ENCODE results near the gene ITSN2. TPM values are rescaled to one million over a fixed set of nuclear protein-coding genes. Genes with fewer than 3 reads are reported as not detected.
A peak's percentile ranks its signal among the peaks of the same experiment; 100 is the strongest.

ITSN2 gene
- total and polyA plus RNA-seq, 4 donors = 34.3 to 77.2 (median 54.5) TPM

- WGBS, 2 donors = 92 to 93% methylated on average over 9 of the region's 9 CpGs
- Histone ChIP-seq H3K27me3 (ENCODE audit: control insufficient read depth in 3 of 3, insufficient read depth in 3 of 3, low read length in 2 of 3) (no peaks in the 10 kb centered on the region), H3K9ac (ENCODE audit: insufficient read depth in 1 of 2, low read length in 2 of 2) (no peak overlapping the region), H3K36me3 (ENCODE audit: control insufficient read depth in 4 of 4, insufficient read depth in 4 of 4, low read length in 4 of 4) (no peaks in the 10 kb centered on the region), H3K4me3 (no peak overlapping the region), H3K27ac (ENCODE audit: low read depth in 1 of 2, low read length in 1 of 2) (no peak overlapping the region), H3K9me3 (ENCODE audit: control insufficient read depth in 4 of 4, insufficient read depth in 3 of 4, low read length in 3 of 4) (peaks cover 0 to 2% (median 0%) of the 10 kb centered on the region in 4 donors), H3K4me1 (ENCODE audit: control insufficient read depth in 5 of 5, insufficient read depth in 5 of 5, low read length in 5 of 5) (no peaks in the 10 kb centered on the region)
- TF ChIP-seq CTCF (IDR thresholded peaks at IDR 0.05; ENCODE audit: control extremely low read depth, extremely low read depth) = no peak
- no peak for DNase-seq
- no peak for ATAC-seq (ENCODE audit: insufficient read depth, low FRiP score)
These were observed 169.8 kb downstream of the ITSN2 start for GRCh38 chr2:24190503-24190902.

GRCh38 chr2:24189551-24189950, 170.8 kb downstream of the ITSN2 start:
- ATAC-seq (ENCODE audit: insufficient read depth, low FRiP score) = no peak
- Histone ChIP-seq H3K9me3 (ENCODE audit: control insufficient read depth in 4 of 4, insufficient read depth in 3 of 4, low read length in 3 of 4) (peaks cover 0 to 2% (median 0%) of the 10 kb centered on the region in 4 donors), H3K4me3 (no peak overlapping the region), H3K9ac (ENCODE audit: insufficient read depth in 1 of 2, low read length in 2 of 2) (no peak overlapping the region), H3K27ac (ENCODE audit: low read depth in 1 of 2, low read length in 1 of 2) (no peak overlapping the region), H3K27me3 (ENCODE audit: control insufficient read depth in 3 of 3, insufficient read depth in 3 of 3, low read length in 2 of 3) (no peaks in the 10 kb centered on the region), H3K36me3 (ENCODE audit: control insufficient read depth in 4 of 4, insufficient read depth in 4 of 4, low read length in 4 of 4) (no peaks in the 10 kb centered on the region), H3K4me1 (ENCODE audit: control insufficient read depth in 5 of 5, insufficient read depth in 5 of 5, low read length in 5 of 5) (no peaks in the 10 kb centered on the region)
- no peak for TF ChIP-seq CTCF (IDR thresholded peaks at IDR 0.05; ENCODE audit: control extremely low read depth, extremely low read depth)
- WGBS, 2 donors = 88 to 93% methylated on average over 10 of the region's 10 CpGs
- no peak for DNase-seq

GRCh38 chr2:24183366-24184069, 176.8 kb downstream of the ITSN2 start:
- no peak overlapping the region for H3K27ac ChIP-seq (ENCODE audit: low read depth in 1 of 2, low read length in 1 of 2)
- peak; percentile 39 to 74 (median 44) for DNase-seq
- H3K36me3 ChIP-seq (ENCODE audit: control insufficient read depth in 4 of 4, insufficient read depth in 4 of 4, low read length in 4 of 4) = no peaks in the 10 kb centered on the region
- H3K27me3 ChIP-seq (ENCODE audit: control insufficient read depth in 3 of 3, insufficient read depth in 3 of 3, low read length in 2 of 3) = no peaks in the 10 kb centered on the region
- no peak overlapping the region for H3K9ac ChIP-seq (ENCODE audit: insufficient read depth in 1 of 2, low read length in 2 of 2)
- no peaks in the 10 kb centered on the region for H3K9me3 ChIP-seq (ENCODE audit: control insufficient read depth in 4 of 4, insufficient read depth in 3 of 4, low read length in 3 of 4)
- WGBS, 2 donors = 69 to 87% methylated on average over 6 of the region's 6 CpGs
- no peak overlapping the region for H3K4me3 ChIP-seq
- no peak for TF ChIP-seq CTCF (IDR thresholded peaks at IDR 0.05; ENCODE audit: control extremely low read depth, extremely low read depth)
- ATAC-seq (ENCODE audit: insufficient read depth, low FRiP score) = no peak
- peaks cover 0 to 4% (median 0%) of the 10 kb centered on the region in 5 donors for H3K4me1 ChIP-seq (ENCODE audit: control insufficient read depth in 5 of 5, insufficient read depth in 5 of 5, low read length in 5 of 5)
